ENCODE measurements around the gene SNRPD3.
"Not testable (repeated sequence)": the region's sequence is repeated elsewhere in the genome, so short reads cannot be mapped to it uniquely, and the experiment has no call there.

The SNRPD3 gene

GRCh38 chr22:24594569-24595120 lies 38.8 kb downstream of the SNRPD3 start:
- H3K4me3 ChIP-seq (replicated peaks; ENCODE audit: low read depth, low read length) = no peak overlapping the region
- no peak for TF ChIP-seq CTCF (IDR thresholded peaks at IDR 0.05; ENCODE audit: low read depth, low read length, missing control alignments)

GRCh38 chr22:24595228-24595627 lies 39.4 kb downstream of the SNRPD3 start:
- no peak for DNase-seq (ENCODE audit: extremely low read depth, low read depth)
- no peak for TF ChIP-seq CTCF (IDR thresholded peaks at IDR 0.05; ENCODE audit: low read depth, low read length, missing control alignments)
- no peak overlapping the region for H3K4me3 ChIP-seq (replicated peaks; ENCODE audit: low read depth, low read length)

More at GRCh38 chr22:24594569-24595120, 38.8 kb downstream of the SNRPD3 start:
- DNase-seq (ENCODE audit: extremely low read depth, low read depth) = no peak

GRCh38 chr22:24595863-24596262 lies 40.1 kb downstream of the SNRPD3 start:
- no peak overlapping the region for H3K4me3 ChIP-seq (replicated peaks; ENCODE audit: low read depth, low read length)
- DNase-seq (ENCODE audit: extremely low read depth, low read depth) = no peak
- no peak for TF ChIP-seq CTCF (IDR thresholded peaks at IDR 0.05; ENCODE audit: low read depth, low read length, missing control alignments)

- not testable (repeated sequence) for H3K4me3 ChIP-seq (replicated peaks; ENCODE audit: low read depth, low read length); DNase-seq (ENCODE audit: extremely low read depth, low read depth)
Measured at GRCh38 chr22:24597076-24597475, 41.3 kb downstream of the SNRPD3 start.

- TF ChIP-seq CTCF (IDR thresholded peaks at IDR 0.05; ENCODE audit: low read depth, low read length, missing control alignments) = no peak
- DNase-seq (ENCODE audit: extremely low read depth, low read depth) = no peak
- H3K4me3 ChIP-seq (replicated peaks; ENCODE audit: low read depth, low read length) = no peak overlapping the region
Measured at GRCh38 chr22:24599514-24599913, 43.7 kb downstream of the SNRPD3 start.

GRCh38 chr22:24599958-24600715 lies 44.3 kb downstream of the SNRPD3 start:
- DNase-seq (ENCODE audit: extremely low read depth, low read depth); H3K4me3 ChIP-seq (replicated peaks; ENCODE audit: low read depth, low read length): not testable (repeated sequence)

GRCh38 chr22:24601217-24602104 lies 45.7 kb downstream of the SNRPD3 start:
- TF ChIP-seq CTCF (IDR thresholded peaks at IDR 0.05; ENCODE audit: low read depth, low read length, missing control alignments) = no peak
- no peak overlapping the region for H3K4me3 ChIP-seq (replicated peaks; ENCODE audit: low read depth, low read length)
- DNase-seq (ENCODE audit: extremely low read depth, low read depth) = no peak

GRCh38 chr22:24602105-24602749 lies 46.4 kb downstream of the SNRPD3 start:
- H3K4me3 ChIP-seq (replicated peaks; ENCODE audit: low read depth, low read length); DNase-seq (ENCODE audit: extremely low read depth, low read depth): not testable (repeated sequence)

- not testable (repeated sequence) for H3K4me3 ChIP-seq (replicated peaks; ENCODE audit: low read depth, low read length); DNase-seq (ENCODE audit: extremely low read depth, low read depth)
Measured at GRCh38 chr22:24602847-24603769, 47.3 kb downstream of the SNRPD3 start, which contains the start of gene GGT1. GGT1 (plus strand) TSS chr22:24603193; CDS start chr22:24611082, 7,889 bp downstream.
